Measurements from ENCODE around the gene NHERF1. TPM values are rescaled to one million over a fixed set of nuclear protein-coding genes. Genes with fewer than 3 reads are reported as not detected.

NHERF1 gene
- total RNA-seq, 4 donors from 2014 or later = 8.9 to 12.1 (median 11.0) TPM

DNA sequence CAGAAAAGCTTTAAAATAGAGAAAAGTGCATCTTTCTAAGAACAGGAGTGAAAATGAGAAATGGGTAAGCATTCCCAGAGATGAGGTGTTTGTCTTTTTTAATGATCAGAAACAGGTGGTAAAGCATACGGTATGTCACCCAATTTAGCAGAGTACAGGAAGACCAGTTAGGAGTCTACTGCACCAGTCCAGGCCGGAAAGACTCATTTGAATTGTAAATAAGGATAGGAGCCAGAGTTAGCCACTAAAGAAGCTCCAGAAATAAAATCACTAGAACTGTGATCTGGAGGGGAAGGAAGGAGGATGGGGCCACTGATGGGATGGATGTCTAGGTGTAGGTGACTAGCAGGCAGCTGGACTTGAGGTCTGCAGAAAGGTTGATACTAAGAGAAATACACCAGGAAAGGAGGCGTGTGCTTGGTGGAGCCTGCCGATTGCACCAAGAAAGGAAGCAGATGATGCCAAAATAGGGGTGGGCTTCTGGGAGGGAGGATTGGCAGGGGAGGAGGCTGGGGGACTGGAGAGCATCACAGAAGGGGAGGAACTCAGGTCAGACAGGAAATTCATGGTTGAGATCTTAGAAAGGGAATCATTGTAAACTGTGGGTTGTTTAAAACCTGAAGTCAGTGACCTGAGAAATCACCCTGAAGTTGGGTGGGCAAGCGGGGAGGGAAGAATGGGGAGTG, 35.8 kb downstream of the NHERF1 start:
- TF ChIP-seq POLR2A (IDR thresholded peaks at IDR 0.05; ENCODE audit: low read depth) (no peak), POLR2AphosphoS5 (IDR thresholded peaks at IDR 0.05) (no peak), EP300 (IDR thresholded peaks at IDR 0.05) (no peak)
- TF ChIP-seq, protein P1, sequence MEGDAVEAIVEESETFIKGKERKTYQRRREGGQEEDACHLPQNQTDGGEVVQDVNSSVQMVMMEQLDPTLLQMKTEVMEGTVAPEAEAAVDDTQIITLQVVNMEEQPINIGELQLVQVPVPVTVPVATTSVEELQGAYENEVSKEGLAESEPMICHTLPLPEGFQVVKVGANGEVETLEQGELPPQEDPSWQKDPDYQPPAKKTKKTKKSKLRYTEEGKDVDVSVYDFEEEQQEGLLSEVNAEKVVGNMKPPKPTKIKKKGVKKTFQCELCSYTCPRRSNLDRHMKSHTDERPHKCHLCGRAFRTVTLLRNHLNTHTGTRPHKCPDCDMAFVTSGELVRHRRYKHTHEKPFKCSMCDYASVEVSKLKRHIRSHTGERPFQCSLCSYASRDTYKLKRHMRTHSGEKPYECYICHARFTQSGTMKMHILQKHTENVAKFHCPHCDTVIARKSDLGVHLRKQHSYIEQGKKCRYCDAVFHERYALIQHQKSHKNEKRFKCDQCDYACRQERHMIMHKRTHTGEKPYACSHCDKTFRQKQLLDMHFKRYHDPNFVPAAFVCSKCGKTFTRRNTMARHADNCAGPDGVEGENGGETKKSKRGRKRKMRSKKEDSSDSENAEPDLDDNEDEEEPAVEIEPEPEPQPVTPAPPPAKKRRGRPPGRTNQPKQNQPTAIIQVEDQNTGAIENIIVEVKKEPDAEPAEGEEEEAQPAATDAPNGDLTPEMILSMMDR (IDR thresholded peaks at IDR 0.05) = no peak
- Histone ChIP-seq H3K9me3 (no peaks in the 10 kb centered on the region), H3K27me3 (no peaks in the 10 kb centered on the region), H3K27ac (replicated peaks in 1 of 4) (no peak overlapping the region), H3K4me1 (peaks cover 0 to 4% (median 1%) of the 10 kb centered on the region in 4 donors), H3K4me3 (no peak overlapping the region), H3K36me3 (peaks cover 0 to 65% (median 28%) of the 10 kb centered on the region in 4 donors)
- 78% methylated on average over 5 of the region's 5 CpGs for WGBS
- intact Hi-C loops (cut with DNase I) = no loop called here
- DNase-seq (ENCODE audit: extremely low spot score) = no peak

DNA sequence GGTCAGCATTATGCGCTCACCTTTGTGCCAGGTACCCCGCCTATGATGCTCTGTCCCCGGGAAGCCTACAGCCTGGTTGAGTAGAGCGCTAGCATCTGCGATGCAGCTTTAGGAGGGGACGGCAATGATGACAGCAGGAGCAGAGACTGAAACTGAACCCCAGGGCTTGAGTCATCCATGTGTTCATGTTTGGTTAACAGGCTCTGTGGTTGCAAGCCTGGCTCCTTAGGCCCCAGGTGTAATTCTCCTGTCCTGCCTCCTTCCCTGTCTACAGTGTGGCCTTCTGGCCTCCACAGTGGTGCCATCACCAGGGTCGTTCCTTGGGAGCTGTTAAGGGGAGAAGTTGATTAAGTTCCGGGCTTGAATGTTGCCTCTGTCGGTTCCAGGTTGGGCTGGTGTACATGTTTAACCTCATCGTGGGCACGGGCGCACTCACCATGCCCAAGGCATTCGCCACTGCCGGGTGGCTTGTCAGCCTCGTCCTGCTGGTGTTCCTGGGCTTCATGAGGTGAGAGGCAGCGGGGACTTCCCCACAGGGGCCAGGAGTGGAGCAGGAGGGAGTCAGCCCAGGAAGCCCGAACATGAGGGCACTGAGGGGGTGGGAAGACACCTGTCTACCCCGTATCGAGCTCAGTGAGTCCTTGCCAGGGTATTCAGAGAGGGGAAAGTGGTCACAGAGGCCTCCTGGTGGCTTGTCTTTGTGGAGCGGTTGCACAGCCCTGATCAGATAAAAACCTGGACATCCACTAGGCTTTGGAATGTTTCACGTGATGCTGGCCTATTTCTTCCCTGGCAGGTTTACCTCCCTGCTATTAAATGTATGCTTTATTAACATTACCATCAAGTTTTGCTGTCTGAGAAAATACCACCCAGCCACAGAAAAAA, 36.9 kb downstream of the NHERF1 start:
- Histone ChIP-seq H3K36me3 (peaks cover 0 to 65% (median 28%) of the 10 kb centered on the region in 4 donors), H3K4me3 (no peak overlapping the region), H3K27ac (replicated peaks in 1 of 4) (no peak overlapping the region), H3K4me1 (no peaks in the 10 kb centered on the region), H3K27me3 (no peaks in the 10 kb centered on the region), H3K9me3 (no peaks in the 10 kb centered on the region)
- DNase-seq (ENCODE audit: extremely low spot score) = no peak
- intact Hi-C loops (cut with DNase I) = no loop called here
- 82% methylated on average over 17 of the region's 21 CpGs for WGBS
- TF ChIP-seq POLR2AphosphoS5 (IDR thresholded peaks at IDR 0.05) = no peak
- TF ChIP-seq EP300 (IDR thresholded peaks at IDR 0.05) = no peak

DNA sequence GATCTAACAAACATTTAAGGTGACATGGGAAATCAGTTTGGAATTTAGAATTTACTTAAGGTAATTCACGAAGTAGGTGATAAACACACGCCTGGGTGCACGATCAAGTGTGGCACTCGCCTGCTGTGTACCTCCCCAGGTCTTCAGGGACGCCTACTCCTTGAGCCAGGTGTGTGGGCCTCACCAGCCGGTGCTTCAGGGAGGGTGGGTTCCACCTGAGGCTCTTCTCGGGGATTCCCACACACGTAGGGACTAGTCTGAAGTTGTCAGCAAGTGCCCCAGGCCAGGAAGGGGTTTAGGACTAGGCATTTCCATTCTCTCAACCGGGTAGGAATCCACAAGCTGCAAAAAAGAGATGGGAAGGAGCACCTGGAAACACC, 37.5 kb downstream of the NHERF1 start:
- H3K9me3 ChIP-seq = no peaks in the 10 kb centered on the region
- peaks cover 0 to 65% (median 28%) of the 10 kb centered on the region in 4 donors for H3K36me3 ChIP-seq
- intact Hi-C loops (cut with DNase I) = no loop called here
- no peak for DNase-seq (ENCODE audit: extremely low spot score)
- no peaks in the 10 kb centered on the region for H3K27me3 ChIP-seq
- peaks cover 0 to 2% (median under 1%) of the 10 kb centered on the region in 4 donors for H3K4me1 ChIP-seq
- no peak overlapping the region for H3K4me3 ChIP-seq
- H3K27ac ChIP-seq (replicated peaks in 1 of 4) = no peak overlapping the region
- 88% methylated on average over 9 of the region's 9 CpGs for WGBS
- TF ChIP-seq POLR2AphosphoS5 (IDR thresholded peaks at IDR 0.05) (no peak), POLR2A (IDR thresholded peaks at IDR 0.05; ENCODE audit: low read depth) (no peak), EP300 (IDR thresholded peaks at IDR 0.05) (no peak)
- TF ChIP-seq, protein P1 (IDR thresholded peaks at IDR 0.05) = no peak

DNA sequence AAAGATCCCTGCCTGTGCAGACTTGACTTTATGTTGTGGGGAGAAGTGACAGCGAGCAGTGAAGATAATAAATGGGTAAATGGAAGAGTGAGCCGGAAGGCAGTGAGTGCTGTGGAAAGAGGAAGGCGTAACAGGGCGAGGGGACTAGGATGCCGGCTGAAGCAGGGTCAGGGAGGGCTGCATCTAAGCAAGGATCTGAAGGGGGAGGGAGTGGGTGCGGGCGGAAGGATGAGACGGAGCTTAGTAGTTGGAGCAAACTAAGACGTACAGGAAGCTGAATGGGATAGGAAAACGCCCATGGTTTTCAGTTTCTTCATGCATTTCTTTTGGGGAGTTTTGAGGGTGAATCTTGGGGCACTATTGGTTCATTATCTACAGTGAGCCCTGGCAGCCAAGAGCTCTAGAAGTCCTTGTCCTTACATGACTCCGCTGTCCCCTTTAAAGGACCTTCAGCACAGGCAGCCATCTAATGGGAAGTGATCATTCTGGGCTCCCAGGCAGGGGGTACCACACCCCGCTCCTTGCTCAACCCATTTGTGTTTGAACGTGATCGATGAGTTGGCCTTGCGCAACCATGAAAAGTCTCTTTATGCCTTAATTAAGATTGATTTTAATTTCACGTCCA, 38.1 kb downstream of the NHERF1 start:
- intact Hi-C loops (cut with DNase I) = no loop called here
- WGBS = 74% methylated on average over 16 of the region's 16 CpGs
- Histone ChIP-seq H3K4me1 (peaks cover 0 to 7% (median 5%) of the 10 kb centered on the region in 4 donors), H3K27me3 (no peaks in the 10 kb centered on the region), H3K4me3 (no peak overlapping the region), H3K9me3 (no peaks in the 10 kb centered on the region), H3K36me3 (peaks cover 0 to 63% (median 30%) of the 10 kb centered on the region in 4 donors), H3K27ac (replicated peaks in 1 of 4) (no peak overlapping the region)
- TF ChIP-seq POLR2A (IDR thresholded peaks at IDR 0.05; ENCODE audit: low read depth) (no peak), POLR2AphosphoS5 (IDR thresholded peaks at IDR 0.05) (no peak), EP300 (IDR thresholded peaks at IDR 0.05) (no peak)
- TF ChIP-seq, protein P1 (IDR thresholded peaks at IDR 0.05) = no peak
- DNase-seq (ENCODE audit: extremely low spot score) = no peak
